Breast epithelium (tissue), 4 donors: Measurements from ENCODE around the gene RNF141. TPM values are rescaled to one million over a fixed set of nuclear protein-coding genes. Genes with fewer than 3 reads are reported as not detected.

Experiments
- DNase-seq, 2 donors: peaks; one replicate each; pipeline ENCODE4 v3.0.0-alpha.2; 2019; ENCODE audit warnings: low spot score in 2 of 2
- H3K27ac ChIP-seq, 2 donors: fragments of 200-600 bp; sonication (generic) in 1 of 2; one replicate each; pipeline ENCODE4 v1.5.1; 2016 to 2019; ENCODE audit warnings: mild to moderate bottlenecking in 1 of 2
- H3K27me3 ChIP-seq, 2 donors: fragments of 200-600 bp; sonication (generic) in 1 of 2; one replicate each; pipeline versions ENCODE4 v1.5.1 to v1.6.0; 2017 to 2019; ENCODE audit warnings: control low read depth in 1 of 2, mild to moderate bottlenecking in 1 of 2
- H3K36me3 ChIP-seq: fragments of 200-600 bp; one replicate; pipeline ENCODE4 v1.5.1; 2019
- H3K4me1 ChIP-seq, 2 donors: fragments of 200-600 bp; sonication (generic); one replicate each; pipeline ENCODE4 v1.5.1; 2016 to 2019; ENCODE audit warnings: control low read depth in 1 of 2
- H3K4me3 ChIP-seq, 3 donors: fragments of 200-600 bp; sonication (generic); 1 replicate in 2 of 3; 2 replicates in 1 of 3; pipeline ENCODE4 v1.5.1; 2016 to 2019; ENCODE audit warnings: mild to moderate bottlenecking in 3 of 3, moderate library complexity in 2 of 3
- H3K9me3 ChIP-seq, 2 donors: fragments of 200-600 bp; sonication (generic) in 1 of 2; one replicate each; pipeline ENCODE4 v1.5.1; 2016 to 2019; ENCODE audit warnings: control low read depth in 1 of 2
- CTCF ChIP-seq, 3 donors: fragments of 450-650 bp; IDR thresholded peaks; one replicate each; pipeline ENCODE4 v1.5.1; 2016 to 2017; ENCODE audit warnings: antibody characterized with exemption in 3 of 3, mild to moderate bottlenecking in 3 of 3, moderate library complexity in 3 of 3
- POLR2A ChIP-seq: fragments of 450-650 bp; IDR thresholded peaks from one replicate; pipeline ENCODE4 v1.6.1; 2016; ENCODE audit warnings: antibody characterized with exemption, mild to moderate bottlenecking, moderate library complexity
- POLR2AphosphoS5 ChIP-seq, 3 donors: sonication (generic); formaldehyde crosslinking; IDR thresholded peaks; one replicate each; pipeline ENCODE4 v1.6.1; 2017; ENCODE audit warnings: antibody characterized with exemption in 3 of 3
- intact Hi-C: fragments of 100-400 bp; cut with DNase I; formaldehyde crosslinking; loops from one replicate; pipeline ENCODE4 v1.15.1; 2023; ENCODE audit warnings: low total_unique reads
- total RNA-seq, 3 donors: library from RNA; depleted of rRNA; stranded (reverse); fragments of >200 nt; gene quantifications; one replicate each; pipeline ENCODE4 v1.1.0, GENCODE V29; 2016

The RNF141 gene
- total RNA-seq, 3 donors from 2014 or later: 31.1 to 54.1 (median 45.8) TPM

- Histone ChIP-seq H3K4me1 (no peaks in the 10 kb centered on the region), H3K9me3 (no peaks in the 10 kb centered on the region)
Observed at GRCh38 chr11:10584071-10584501, 43.1 kb upstream of the RNF141 start.

GRCh38 chr11:10581481-10582019 is 40.6 kb upstream of the RNF141 start:
- Histone ChIP-seq H3K27me3 (no peaks in the 10 kb centered on the region), H3K9me3 (no peaks in the 10 kb centered on the region), H3K4me1 (no peaks in the 10 kb centered on the region), H3K4me3 (no peak overlapping the region), H3K27ac (peak overlapping the region in 1 of 2 donors; percentile 25), H3K36me3 (no peaks in the 10 kb centered on the region)
- intact Hi-C loops: no loop called here
- peak in 1 of 2 donors; percentile 22 for DNase-seq
- TF ChIP-seq POLR2AphosphoS5 (IDR thresholded peaks at IDR 0.05) (no peak), POLR2A (no peak), CTCF (IDR thresholded peaks at IDR 0.05) (no peak)

More at GRCh38 chr11:10584071-10584501, 43.1 kb upstream of the RNF141 start:
- H3K36me3 ChIP-seq: no peaks in the 10 kb centered on the region
- intact Hi-C loops: no loop called here
- H3K27me3 ChIP-seq: no peaks in the 10 kb centered on the region
- no peak for DNase-seq
- no peak overlapping the region for H3K4me3 ChIP-seq
- peak overlapping the region in 1 of 2 donors; percentile 5 for H3K27ac ChIP-seq
- TF ChIP-seq CTCF (IDR thresholded peaks at IDR 0.05) (no peak), POLR2A (no peak), POLR2AphosphoS5 (IDR thresholded peaks at IDR 0.05) (no peak)

- no peak for TF ChIP-seq CTCF (IDR thresholded peaks at IDR 0.05)
- no peak for TF ChIP-seq POLR2A
- no peak for TF ChIP-seq POLR2AphosphoS5 (IDR thresholded peaks at IDR 0.05)
- DNase-seq: no peak
- intact Hi-C loops: no loop called here
- Histone ChIP-seq H3K4me1 (no peaks in the 10 kb centered on the region), H3K36me3 (no peaks in the 10 kb centered on the region), H3K27ac (peak overlapping the region in 1 of 2 donors; percentile 25), H3K27me3 (no peaks in the 10 kb centered on the region), H3K9me3 (no peaks in the 10 kb centered on the region), H3K4me3 (no peak overlapping the region)
Observed at GRCh38 chr11:10580623-10581022, 39.6 kb upstream of the RNF141 start.

GRCh38 chr11:10579700-10580099 is 38.7 kb upstream of the RNF141 start:
- intact Hi-C loops: no loop called here
- Histone ChIP-seq H3K27me3 (no peaks in the 10 kb centered on the region), H3K9me3 (no peaks in the 10 kb centered on the region), H3K36me3 (no peaks in the 10 kb centered on the region), H3K4me3 (no peak overlapping the region), H3K4me1 (no peaks in the 10 kb centered on the region), H3K27ac (no peak overlapping the region)
- TF ChIP-seq POLR2AphosphoS5 (IDR thresholded peaks at IDR 0.05) (no peak), POLR2A (no peak), CTCF (IDR thresholded peaks at IDR 0.05) (no peak)
- DNase-seq: no peak

- Histone ChIP-seq H3K27me3 (no peaks in the 10 kb centered on the region), H3K4me1 (no peaks in the 10 kb centered on the region), H3K36me3 (no peaks in the 10 kb centered on the region), H3K9me3 (no peaks in the 10 kb centered on the region), H3K27ac (no peak overlapping the region), H3K4me3 (no peak overlapping the region)
- no peak for DNase-seq
- intact Hi-C loops: no loop called here
- no peak for TF ChIP-seq POLR2AphosphoS5 (IDR thresholded peaks at IDR 0.05)
Observed at GRCh38 chr11:10576035-10576398, 35.0 kb upstream of the RNF141 start.
